ENCODE measurements around the gene RNF8.
"Not testable (repeated sequence)": the region's sequence is repeated elsewhere in the genome, so short reads cannot be mapped to it uniquely, and the experiment has no call there.

The RNF8 gene

GRCh38 chr6:37345804-37346203 is 8.0 kb upstream of the RNF8 start:
- not testable (repeated sequence) for H3K27me3 ChIP-seq (ENCODE audit: insufficient read depth, low read length, poor library complexity); H2BK120ac ChIP-seq (ENCODE audit: low read depth, low read length); H3K4me2 ChIP-seq (ENCODE audit: low read length); H3K18ac ChIP-seq (ENCODE audit: low read length); H2BK15ac ChIP-seq (replicated peaks; ENCODE audit: low read depth); H4K8ac ChIP-seq (ENCODE audit: low read depth, low read length); H2AK5ac ChIP-seq (ENCODE audit: low read length); H2BK5ac ChIP-seq (ENCODE audit: low read length); H3K79me1 ChIP-seq (ENCODE audit: low read length); H3K4me1 ChIP-seq (ENCODE audit: control insufficient read depth, low read depth, low read length); H3K23ac ChIP-seq (ENCODE audit: low read length); H3K79me2 ChIP-seq (ENCODE audit: control insufficient read depth, insufficient read depth, low read length); H3K9ac ChIP-seq (ENCODE audit: low read length); H3K56ac ChIP-seq (ENCODE audit: low read length); H3K27ac ChIP-seq (ENCODE audit: low read depth, low read length); H3K36me3 ChIP-seq (ENCODE audit: control insufficient read depth, insufficient read depth, low read length); H3K4ac ChIP-seq (ENCODE audit: low read depth, low read length); H3K4me3 ChIP-seq (ENCODE audit: low read length); H4K5ac ChIP-seq (ENCODE audit: low read length); DNase-seq
- no CpG with 5 or more reads among the region's 3 CpGs for WGBS (ENCODE audit: extremely low coverage, insufficient coverage, low lambda C conversion rate)

- H3K4me2 ChIP-seq (ENCODE audit: low read length), result no peak overlapping the region
- DNase-seq, result no peak
- H3K23ac ChIP-seq (ENCODE audit: low read length), result no peak overlapping the region
- H2AK5ac ChIP-seq (ENCODE audit: low read length), result no peak overlapping the region
- no peak overlapping the region for H3K27ac ChIP-seq (ENCODE audit: low read depth, low read length)
- no peak overlapping the region for H3K4me3 ChIP-seq (ENCODE audit: low read length)
- H3K9ac ChIP-seq (ENCODE audit: low read length), result no peak overlapping the region
- no peak overlapping the region for H3K18ac ChIP-seq (ENCODE audit: low read length)
- H3K4me1 ChIP-seq (ENCODE audit: control insufficient read depth, low read depth, low read length), result no peaks in the 10 kb centered on the region
- H2BK15ac ChIP-seq (replicated peaks; ENCODE audit: low read depth), result no peak overlapping the region
- WGBS (ENCODE audit: extremely low coverage, insufficient coverage, low lambda C conversion rate), result no CpG with 5 or more reads among the region's 3 CpGs
- H2BK5ac ChIP-seq (ENCODE audit: low read length), result no peak overlapping the region
- no peaks in the 10 kb centered on the region for H3K36me3 ChIP-seq (ENCODE audit: control insufficient read depth, insufficient read depth, low read length)
- H4K8ac ChIP-seq (ENCODE audit: low read depth, low read length), result no peak overlapping the region
- no peak overlapping the region for H3K56ac ChIP-seq (ENCODE audit: low read length)
- H4K5ac ChIP-seq (ENCODE audit: low read length), result no peak overlapping the region
- no peaks in the 10 kb centered on the region for H3K27me3 ChIP-seq (ENCODE audit: insufficient read depth, low read length, poor library complexity)
- no peak overlapping the region for H3K4ac ChIP-seq (ENCODE audit: low read depth, low read length)
- H2BK120ac ChIP-seq (ENCODE audit: low read depth, low read length), result no peak overlapping the region
- H3K79me1 ChIP-seq (ENCODE audit: low read length), result no peaks in the 10 kb centered on the region
- H3K79me2 ChIP-seq (ENCODE audit: control insufficient read depth, insufficient read depth, low read length), result no peaks in the 10 kb centered on the region
These were observed 6.6 kb upstream of the RNF8 start for GRCh38 chr6:37347177-37347576.

DNA sequence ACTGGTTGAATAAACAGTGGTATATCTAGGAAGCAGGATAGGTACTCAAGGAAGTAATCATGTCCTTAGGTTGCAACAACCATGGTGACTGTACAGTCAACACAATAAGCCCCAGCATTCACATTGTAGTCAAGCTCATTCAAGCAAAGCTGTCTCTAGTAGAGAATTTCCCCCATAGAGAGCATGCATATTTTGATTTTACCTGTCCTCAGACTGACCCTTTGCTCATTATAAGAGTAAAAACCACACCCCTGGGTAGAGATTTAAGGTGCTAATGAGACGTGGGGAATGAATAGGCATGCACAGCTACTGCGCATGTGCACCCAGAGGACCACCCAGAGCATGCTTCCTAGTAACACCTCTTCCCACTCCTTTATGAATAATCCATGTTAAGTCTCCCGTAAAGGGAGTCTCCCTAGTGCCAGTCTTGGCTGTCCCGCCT is 6.1 kb upstream of the RNF8 start:
- H2AK5ac ChIP-seq (ENCODE audit: low read length), result no peak overlapping the region
- no peaks in the 10 kb centered on the region for H3K4me1 ChIP-seq (ENCODE audit: control insufficient read depth, low read depth, low read length)
- no peak overlapping the region for H4K5ac ChIP-seq (ENCODE audit: low read length)
- no peaks in the 10 kb centered on the region for H3K79me1 ChIP-seq (ENCODE audit: low read length)
- H3K79me2 ChIP-seq (ENCODE audit: control insufficient read depth, insufficient read depth, low read length), result no peaks in the 10 kb centered on the region
- H3K4me2 ChIP-seq (ENCODE audit: low read length), result no peak overlapping the region
- H3K9ac ChIP-seq (ENCODE audit: low read length), result no peak overlapping the region
- no peak overlapping the region for H3K56ac ChIP-seq (ENCODE audit: low read length)
- WGBS (ENCODE audit: extremely low coverage, insufficient coverage, low lambda C conversion rate), result no CpG with 5 or more reads among the region's 4 CpGs
- no peak overlapping the region for H3K18ac ChIP-seq (ENCODE audit: low read length)
- H3K4ac ChIP-seq (ENCODE audit: low read depth, low read length), result no peak overlapping the region
- H3K36me3 ChIP-seq (ENCODE audit: control insufficient read depth, insufficient read depth, low read length), result no peaks in the 10 kb centered on the region
- H3K27ac ChIP-seq (ENCODE audit: low read depth, low read length), result no peak overlapping the region
- no peak overlapping the region for H2BK15ac ChIP-seq (replicated peaks; ENCODE audit: low read depth)
- no peaks in the 10 kb centered on the region for H3K27me3 ChIP-seq (ENCODE audit: insufficient read depth, low read length, poor library complexity)
- H2BK5ac ChIP-seq (ENCODE audit: low read length), result no peak overlapping the region
- H3K4me3 ChIP-seq (ENCODE audit: low read length), result no peak overlapping the region
- no peak overlapping the region for H2BK120ac ChIP-seq (ENCODE audit: low read depth, low read length)
- no peak overlapping the region for H3K23ac ChIP-seq (ENCODE audit: low read length)
- DNase-seq, result no peak
- H4K8ac ChIP-seq (ENCODE audit: low read depth, low read length), result no peak overlapping the region

- Histone ChIP-seq H4K5ac (ENCODE audit: low read length) (no peak overlapping the region), H3K56ac (ENCODE audit: low read length) (no peak overlapping the region), H3K79me2 (ENCODE audit: control insufficient read depth, insufficient read depth, low read length) (peaks cover 12% of the 10 kb centered on the region), H2BK120ac (ENCODE audit: low read depth, low read length) (no peak overlapping the region), H2AK5ac (ENCODE audit: low read length) (no peak overlapping the region), H2BK15ac (replicated peaks; ENCODE audit: low read depth) (no peak overlapping the region), H3K4ac (ENCODE audit: low read depth, low read length) (no peak overlapping the region), H4K8ac (ENCODE audit: low read depth, low read length) (no peak overlapping the region), H3K18ac (ENCODE audit: low read length) (no peak overlapping the region), H2BK5ac (ENCODE audit: low read length) (no peak overlapping the region), H3K23ac (ENCODE audit: low read length) (no peak overlapping the region), H3K36me3 (ENCODE audit: control insufficient read depth, insufficient read depth, low read length) (no peaks in the 10 kb centered on the region), H3K27ac (ENCODE audit: low read depth, low read length) (no peak overlapping the region), H3K27me3 (ENCODE audit: insufficient read depth, low read length, poor library complexity) (no peaks in the 10 kb centered on the region), H3K79me1 (ENCODE audit: low read length) (peaks cover 6% of the 10 kb centered on the region), H3K9ac (ENCODE audit: low read length) (no peak overlapping the region), H3K4me1 (ENCODE audit: control insufficient read depth, low read depth, low read length) (peaks cover 4% of the 10 kb centered on the region), H3K4me2 (ENCODE audit: low read length) (no peak overlapping the region), H3K4me3 (ENCODE audit: low read length) (no peak overlapping the region)
- no CpG with 5 or more reads among the region's 3 CpGs for WGBS (ENCODE audit: extremely low coverage, insufficient coverage, low lambda C conversion rate)
- no peak for DNase-seq
These were observed 2.8 kb upstream of the RNF8 start for GRCh38 chr6:37351027-37351426.

GRCh38 chr6:37352384-37352783 is 1.4 kb upstream of the RNF8 start:
- H3K4me3 ChIP-seq (ENCODE audit: low read length), result no peak overlapping the region

More at GRCh38 chr6:37352384-37352783, 1.4 kb upstream of the RNF8 start:
- Histone ChIP-seq H3K56ac (ENCODE audit: low read length) (no peak overlapping the region), H3K4me1 (ENCODE audit: control insufficient read depth, low read depth, low read length) (peaks cover 4% of the 10 kb centered on the region), H2BK15ac (replicated peaks; ENCODE audit: low read depth) (no peak overlapping the region), H3K79me1 (ENCODE audit: low read length) (peaks cover 6% of the 10 kb centered on the region), H3K27me3 (ENCODE audit: insufficient read depth, low read length, poor library complexity) (no peaks in the 10 kb centered on the region), H3K23ac (ENCODE audit: low read length) (no peak overlapping the region), H3K27ac (ENCODE audit: low read depth, low read length) (no peak overlapping the region), H3K9ac (ENCODE audit: low read length) (no peak overlapping the region), H4K8ac (ENCODE audit: low read depth, low read length) (no peak overlapping the region), H2BK5ac (ENCODE audit: low read length) (no peak overlapping the region), H2AK5ac (ENCODE audit: low read length) (no peak overlapping the region), H3K4ac (ENCODE audit: low read depth, low read length) (no peak overlapping the region), H3K18ac (ENCODE audit: low read length) (no peak overlapping the region), H3K79me2 (ENCODE audit: control insufficient read depth, insufficient read depth, low read length) (peaks cover 13% of the 10 kb centered on the region), H3K4me2 (ENCODE audit: low read length) (no peak overlapping the region), H3K36me3 (ENCODE audit: control insufficient read depth, insufficient read depth, low read length) (no peaks in the 10 kb centered on the region), H4K5ac (ENCODE audit: low read length) (no peak overlapping the region), H2BK120ac (ENCODE audit: low read depth, low read length) (no peak overlapping the region)
- no CpG with 5 or more reads among the region's 3 CpGs for WGBS (ENCODE audit: extremely low coverage, insufficient coverage, low lambda C conversion rate)
- no peak for DNase-seq
